A549 (cell line): Measurements from ENCODE around the gene GBP2. TPM values are rescaled to one million over a fixed set of nuclear protein-coding genes. Genes with fewer than 3 reads are reported as not detected.

ENCODE experiments used
- ATAC-seq, 2 experiments: fragments of 200-7000 bp in 1 of 2; fragments of >200 bp in 1 of 2; cut with Nextera tagmentation in 1 of 2; cut with Tn5 transposase in 1 of 2; 3 replicates each; pipeline versions ENCODE4 v1.8.0 to v1.9.1; 2018 to 2020; ENCODE audit warnings: mild to moderate bottlenecking in 1 of 2, moderate library complexity in 1 of 2
- CTCF ChIA-PET: fragments of 300-600 bp; sonication (Branson Sonifier 250); formaldehyde crosslinking; extraction: SDS; loops from one replicate; lab custom pipeline; 2021; ENCODE audit warnings: antibody characterized with exemption, inconsistent platforms; lab: Yijun Ruan, JAX
- POLR2A ChIA-PET: fragments of 350-600 bp; formaldehyde crosslinking; extraction: SDS; loops from one replicate; lab custom pipeline; 2021; ENCODE audit warnings: antibody characterized with exemption, inconsistent platforms; lab: Yijun Ruan, JAX
- DNase-seq, 2 experiments: peaks; one replicate each; pipeline versions ENCODE4 v3.0.0 to v3.0.0-alpha.2; 2011 to 2016; ENCODE audit warnings: low read depth in 1 of 2, low spot score in 1 of 2
- FAIRE-seq: peaks from 2 replicates; lab custom pipeline; 2011; peaks lifted over from hg19 to GRCh38; lab: Jason Lieb, UNC
- H3K27ac ChIP-seq, 2 experiments: fragments of >200 bp; sonication (Bioruptor Twin); formaldehyde crosslinking; 3 replicates each; pipeline ENCODE4 v1.5.1; 2016 to 2017
- H3K4me1 ChIP-seq: fragments of >200 bp; sonication (Bioruptor Twin); formaldehyde crosslinking; 3 replicates; pipeline ENCODE4 v1.6.1; 2016
- H3K4me2 ChIP-seq: fragments of >200 bp; sonication (Bioruptor Twin); formaldehyde crosslinking; 3 replicates; pipeline ENCODE4 v1.6.1; 2016
- H3K4me3 ChIP-seq: fragments of >200 bp; sonication (Bioruptor Twin); formaldehyde crosslinking; 3 replicates; pipeline ENCODE4 v1.5.1; 2016
- H3K9me3 ChIP-seq: fragments of >200 bp; sonication (Bioruptor Twin); formaldehyde crosslinking; 3 replicates; pipeline ENCODE4 v1.6.1; 2016
- CHD2 ChIP-seq: fragments of 150-350 bp; IDR thresholded peaks from 2 replicates; pipeline ENCODE4 v1.6.1; 2014; ENCODE audit warnings: low read length; ENCODE audit not compliant: partially characterized antibody
- EHF ChIP-seq: fragments of 250-450 bp; sonication (Bioruptor Pico); IDR thresholded peaks from 2 replicates; pipeline ENCODE4 v1.5.0; 2020; ENCODE audit warnings: mild to moderate bottlenecking
- EHMT2 ChIP-seq: fragments of 200-600 bp; sonication (generic); IDR thresholded peaks from 2 replicates; pipeline ENCODE4 v1.6.1; 2016; ENCODE audit warnings: antibody characterized with exemption, low read depth, mild to moderate bottlenecking, moderate library complexity
- ESRRA ChIP-seq: fragments of 150-350 bp; IDR thresholded peaks from 2 replicates; pipeline ENCODE4 v1.6.1; 2014; ENCODE audit warnings: mild to moderate bottlenecking, low read length, borderline replicate concordance
- FOSB ChIP-seq: fragments of 250-450 bp; sonication (Bioruptor Pico); IDR thresholded peaks from 2 replicates; pipeline ENCODE4 v1.5.0; 2020; ENCODE audit warnings: mild to moderate bottlenecking, moderate library complexity
- GATA3 ChIP-seq: IDR thresholded peaks from 2 replicates; pipeline ENCODE4 v1.6.1; 2012; ENCODE audit warnings: borderline replicate concordance
- HDAC2 ChIP-seq: fragments of 200-600 bp; sonication (generic); IDR thresholded peaks from 2 replicates; pipeline ENCODE4 v1.6.1; 2016
- HOXB13 ChIP-seq: fragments of 250-450 bp; sonication (Bioruptor Pico); IDR thresholded peaks from 2 replicates; pipeline ENCODE4 v1.5.0; 2020; ENCODE audit warnings: low read depth, mild to moderate bottlenecking, moderate library complexity
- KDM5A ChIP-seq: fragments of 200-600 bp; sonication (generic); IDR thresholded peaks from 2 replicates; pipeline ENCODE4 v1.6.1; 2016; ENCODE audit warnings: antibody characterized with exemption, mild to moderate bottlenecking
- MAX ChIP-seq: IDR thresholded peaks from 2 replicates; pipeline ENCODE4 v1.6.1; 2012
- MYC ChIP-seq: IDR thresholded peaks from 2 replicates; pipeline ENCODE4 v1.6.1; 2012; ENCODE audit warnings: mild to moderate bottlenecking, inconsistent platforms, low read length, improper control_type of control experiment, borderline replicate concordance
- NFE2L2 ChIP-seq: fragments of 150-350 bp; conservative IDR thresholded peaks from 2 replicates; pipeline ENCODE4 v1.6.1; 2014; ENCODE audit warnings: low read length
- RAD21 ChIP-seq, 2 experiments: fragments of >200 bp in 1 of 2; sonication (Bioruptor Twin) in 1 of 2; formaldehyde crosslinking in 1 of 2; IDR thresholded peaks in 1 of 2; conservative IDR thresholded peaks in 1 of 2; 2 replicates in 1 of 2; 3 replicates in 1 of 2; pipeline ENCODE4 v1.6.1; 2012 to 2018; ENCODE audit warnings: inconsistent platforms in 1 of 2
- RARB ChIP-seq: fragments of 250-450 bp; sonication (Bioruptor Pico); IDR thresholded peaks from 2 replicates; pipeline ENCODE4 v1.8.0; 2021; ENCODE audit warnings: mild to moderate bottlenecking, moderate library complexity
- RCOR1 ChIP-seq: fragments of 150-350 bp; IDR thresholded peaks from 2 replicates; pipeline ENCODE4 v1.6.1; 2014; ENCODE audit warnings: antibody characterized with exemption, low read length, low read depth
- RNF2 ChIP-seq: fragments of 200-600 bp; sonication (generic); IDR thresholded peaks from 2 replicates; pipeline ENCODE4 v1.6.1; 2016; ENCODE audit warnings: low read depth, mild to moderate bottlenecking, antibody characterized with exemption, moderate library complexity, borderline replicate concordance
- TFCP2L1 ChIP-seq: fragments of 250-450 bp; sonication (Bioruptor Pico); IDR thresholded peaks from 2 replicates; pipeline ENCODE4 v1.5.0; 2021; ENCODE audit warnings: mild to moderate bottlenecking
- TP53 ChIP-seq: fragments of 250-450 bp; sonication (Bioruptor Pico); IDR thresholded peaks from 2 replicates; pipeline ENCODE4 v1.5.0; 2021; ENCODE audit warnings: mild to moderate bottlenecking, moderate library complexity
- ZFP36 ChIP-seq: fragments of 450-650 bp; IDR thresholded peaks from 2 replicates; pipeline ENCODE4 v1.6.1; 2014; ENCODE audit warnings: borderline replicate concordance; ENCODE audit not compliant: partially characterized antibody
- ZSCAN20 ChIP-seq: fragments of 250-450 bp; sonication (Bioruptor Pico); IDR thresholded peaks from 2 replicates; pipeline ENCODE4 v1.8.0; 2022; ENCODE audit warnings: mild to moderate bottlenecking, moderate library complexity
- WGBS: methylation state at CpG from one replicate; pipeline ENCODE4 v1.1.6; 2017; ENCODE audit errors: missing lambda C conversion rate; 5-methylcytosine and 5-hydroxymethylcytosine counted together
- polyA plus RNA-seq, 4 experiments: library from polyadenylated mRNA; depleted of rRNA in 3 of 4; stranded (reverse); fragments of >200 nt; fragmentation: RNase III in 1 of 4; extraction: RNeasy Plus Mini Kit Qiagen cat#74134 plus additional on column Dnase treatment in 1 of 4; gene quantifications; 2 replicates in 3 of 4; 3 replicates in 1 of 4; pipeline ENCODE4 v1.2.3, GENCODE V29; 2011 to 2017
- TF ChIP-seq, protein P1 (sequence below): IDR thresholded peaks from 2 replicates; pipeline ENCODE4 v1.6.1; 2012; ENCODE audit warnings: low read depth, borderline replicate concordance
- TF ChIP-seq, protein P2 (sequence below): fragments of 450-650 bp; IDR thresholded peaks from 2 replicates; pipeline ENCODE4 v1.6.1; 2014; ENCODE audit warnings: antibody characterized with exemption
- TF ChIP-seq, protein P3 (sequence below): IDR thresholded peaks from 2 replicates; pipeline ENCODE4 v1.6.1; 2012

The GBP2 gene
- polyA plus RNA-seq, 2 of the 4 experiments (the other 2 are of a cell fraction), result 1.3 to 1.9 TPM

- no peaks in the 10 kb centered on the region for H3K9me3 ChIP-seq
- POLR2A ChIA-PET, result no interaction called here
- CTCF ChIA-PET, result no interaction called here
- no peak for TF ChIP-seq NFE2L2
- no peak for TF ChIP-seq RCOR1
- no peak for TF ChIP-seq ESRRA
- no peak for TF ChIP-seq FOSB (CRISPR knock-in tag)
- TF ChIP-seq, protein P1, sequence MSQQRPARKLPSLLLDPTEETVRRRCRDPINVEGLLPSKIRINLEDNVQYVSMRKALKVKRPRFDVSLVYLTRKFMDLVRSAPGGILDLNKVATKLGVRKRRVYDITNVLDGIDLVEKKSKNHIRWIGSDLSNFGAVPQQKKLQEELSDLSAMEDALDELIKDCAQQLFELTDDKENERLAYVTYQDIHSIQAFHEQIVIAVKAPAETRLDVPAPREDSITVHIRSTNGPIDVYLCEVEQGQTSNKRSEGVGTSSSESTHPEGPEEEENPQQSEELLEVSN, result no peak
- no peak for TF ChIP-seq MYC
- TF ChIP-seq, protein P2, sequence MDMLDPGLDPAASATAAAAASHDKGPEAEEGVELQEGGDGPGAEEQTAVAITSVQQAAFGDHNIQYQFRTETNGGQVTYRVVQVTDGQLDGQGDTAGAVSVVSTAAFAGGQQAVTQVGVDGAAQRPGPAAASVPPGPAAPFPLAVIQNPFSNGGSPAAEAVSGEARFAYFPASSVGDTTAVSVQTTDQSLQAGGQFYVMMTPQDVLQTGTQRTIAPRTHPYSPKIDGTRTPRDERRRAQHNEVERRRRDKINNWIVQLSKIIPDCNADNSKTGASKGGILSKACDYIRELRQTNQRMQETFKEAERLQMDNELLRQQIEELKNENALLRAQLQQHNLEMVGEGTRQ, result no peak
- TF ChIP-seq TP53, result no peak
- TF ChIP-seq KDM5A, result no peak
- no peak for TF ChIP-seq ZSCAN20 (CRISPR knock-in tag)
- TF ChIP-seq, all 56 proteins: peak for 0
- ATAC-seq (peak; percentile 23 to 50; a peak in 2 of 6 replicates), FAIRE-seq (no peak), DNase-seq (no peak)
- Histone ChIP-seq H3K4me1 (peaks cover 9% of the 10 kb centered on the region; the same call in 2 of the 3 replicates), H3K27ac (peak overlapping the region in 1 of 2 experiments; percentile 56; a peak in 2 of 6 replicates), H3K4me3 (peak overlapping the region; percentile 8; the same call in 1 of the 3 replicates), H3K4me2 (peak overlapping the region; percentile 64)
- 78% methylated on average over 3 of the region's 3 CpGs for WGBS
Observed at GRCh38 chr1:89125240-89125912, 538 bp downstream of the GBP2 start.

DNA sequence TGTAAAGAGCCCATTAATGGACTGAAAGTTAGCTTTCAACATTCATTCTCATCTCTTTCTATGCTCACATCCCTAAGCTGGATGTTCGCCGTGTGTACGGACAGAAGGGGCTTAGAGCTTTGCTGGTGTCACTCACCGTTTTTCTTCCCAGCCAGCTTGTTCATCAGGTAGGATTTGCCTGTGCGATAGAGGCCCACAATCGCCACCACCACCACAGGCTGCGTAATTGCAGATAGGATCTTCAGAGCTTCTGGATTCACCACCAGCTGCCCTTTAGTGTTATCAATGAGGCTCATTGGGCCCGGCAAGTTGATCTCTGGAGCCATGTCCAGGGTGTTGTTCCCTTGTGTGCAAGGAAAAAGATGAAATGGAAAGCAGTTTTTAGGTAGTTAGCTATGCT lies 4.3 kb downstream of the GBP2 start:
- CTCF ChIA-PET, result no interaction called here
- Histone ChIP-seq H3K27ac (no peak overlapping the region), H3K4me3 (no peak overlapping the region), H3K4me2 (no peak overlapping the region), H3K4me1 (peaks cover 9% of the 10 kb centered on the region; the same call in 2 of the 3 replicates), H3K9me3 (no peaks in the 10 kb centered on the region)
- POLR2A ChIA-PET, result no interaction called here
- TF ChIP-seq HOXB13 (CRISPR knock-in tag) (no peak), MAX (no peak), ESRRA (no peak), RNF2 (no peak), RARB (no peak), GATA3 (no peak), EHF (CRISPR knock-in tag) (no peak), ZFP36 (no peak), RAD21 (conservative IDR thresholded peaks at IDR 0.05 in 1 of 2, IDR thresholded peaks at IDR 0.05 in 1 of 2) (no peak), TFCP2L1 (no peak), CHD2 (no peak), HDAC2 (no peak), NFE2L2 (no peak), EHMT2 (no peak), KDM5A (no peak)
- TF ChIP-seq, protein P2, result no peak
- TF ChIP-seq, protein P3, sequence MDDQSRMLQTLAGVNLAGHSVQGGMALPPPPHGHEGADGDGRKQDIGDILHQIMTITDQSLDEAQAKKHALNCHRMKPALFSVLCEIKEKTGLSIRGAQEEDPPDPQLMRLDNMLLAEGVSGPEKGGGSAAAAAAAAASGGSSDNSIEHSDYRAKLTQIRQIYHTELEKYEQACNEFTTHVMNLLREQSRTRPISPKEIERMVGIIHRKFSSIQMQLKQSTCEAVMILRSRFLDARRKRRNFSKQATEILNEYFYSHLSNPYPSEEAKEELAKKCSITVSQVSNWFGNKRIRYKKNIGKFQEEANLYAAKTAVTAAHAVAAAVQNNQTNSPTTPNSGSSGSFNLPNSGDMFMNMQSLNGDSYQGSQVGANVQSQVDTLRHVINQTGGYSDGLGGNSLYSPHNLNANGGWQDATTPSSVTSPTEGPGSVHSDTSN, result no peak
- WGBS, result 81% methylated on average over 8 of the region's 8 CpGs
- ATAC-seq (no peak), FAIRE-seq (no peak), DNase-seq (no peak)
